Right lobe of liver (tissue), 6 donors: ENCODE data around the gene APBA2. TPM values are rescaled to one million over a fixed set of nuclear protein-coding genes. Genes with fewer than 3 reads are reported as not detected.
A peak's percentile ranks its signal among the peaks of the same experiment; 100 is the strongest.
"Not testable (repeated sequence)": the region's sequence is repeated elsewhere in the genome, so short reads cannot be mapped to it uniquely, and the experiment has no call there.

Experiments used
- ATAC-seq, 4 donors: fragments of 200-7000 bp; cut with Tn5 transposase; one replicate each; pipeline ENCODE4 v1.9.1; 2020; ENCODE audit warnings: mild to moderate bottlenecking in 4 of 4, moderate library complexity in 4 of 4
- DNase-seq, 3 donors: peaks; one replicate each; pipeline ENCODE4 v3.0.0-alpha.2; 2020
- H3K27ac ChIP-seq, 3 donors: fragments of 200-600 bp; one replicate each; pipeline ENCODE4 v1.8.0; 2022
- H3K27me3 ChIP-seq, 2 donors: fragments of 200-600 bp; one replicate each; pipeline ENCODE4 v1.8.0; 2022
- H3K36me3 ChIP-seq, 4 donors: fragments of 200-600 bp; sonication (generic) in 1 of 4; one replicate each; pipeline versions ENCODE4 v1.5.1 to v1.8.0; 2017 to 2022; ENCODE audit warnings: control low read depth in 1 of 4
- H3K4me1 ChIP-seq, 4 donors: fragments of 200-600 bp; sonication (generic) in 1 of 4; one replicate each; pipeline versions ENCODE4 v1.5.1 to v1.8.0; 2017 to 2022; ENCODE audit warnings: control low read depth in 1 of 4
- H3K4me3 ChIP-seq, 3 donors: fragments of 200-600 bp; one replicate each; pipeline ENCODE4 v1.8.0; 2022
- H3K9me3 ChIP-seq, 4 donors: fragments of 200-600 bp; sonication (generic) in 1 of 4; one replicate each; pipeline versions ENCODE4 v1.5.1 to v1.8.0; 2017 to 2022; ENCODE audit warnings: control low read depth in 1 of 4
- CTCF ChIP-seq, 4 donors: fragments of 200-600 bp in 3 of 4; fragments of 450-650 bp in 1 of 4; IDR thresholded peaks; one replicate each; pipeline versions ENCODE4 v1.5.1 to v1.8.0; 2016 to 2022; ENCODE audit warnings: antibody characterized with exemption in 4 of 4, mild to moderate bottlenecking in 2 of 4
- POLR2A ChIP-seq: fragments of 450-650 bp; IDR thresholded peaks from one replicate; pipeline ENCODE4 v1.6.1; 2017; ENCODE audit warnings: antibody characterized with exemption, mild to moderate bottlenecking
- WGBS: methylation state at CpG from one replicate; pipeline ENCODE4 v1.1.6; 2018; ENCODE audit warnings: low coverage, low lambda C conversion rate; ENCODE audit not compliant: insufficient coverage; ENCODE audit errors: missing lambda C conversion rate; 5-methylcytosine and 5-hydroxymethylcytosine counted together
- intact Hi-C, 2 donors: fragments of 100-400 bp; cut with DNase I; formaldehyde crosslinking; loops; one replicate each; pipeline versions ENCODE4 v1.11.2 to v1.14.1; 2022
- total RNA-seq, 6 experiments: library from RNA; depleted of rRNA in 2 of 6; stranded (reverse); fragments of >200 nt in 2 of 6; fragmentation: NEBNext Ultra II Directional in 3 of 6; extraction: Animal tissue kit (Norgen Biotek cat#: 25700) in 3 of 6; gene quantifications; one replicate each; pipeline versions ENCODE4 v1.1.0 to v1.2.4, GENCODE V29; 2016 to 2023
- donor health status: DM: no; HTN: yes; CAD: no.
- donor health status: DM: no; HTN: no; CAD: no.
- donor health status: DM: no; HTN: no; CAD: no.
- donor health status: DM: no; HTN: yes; CAD: no.
- donor health status: DM: no; HTN: yes; CAD: no.

Gene APBA2
- total RNA-seq, 6 experiments from 2014 or later, result 0.51 to 0.75 (median 0.69) TPM

DNA sequence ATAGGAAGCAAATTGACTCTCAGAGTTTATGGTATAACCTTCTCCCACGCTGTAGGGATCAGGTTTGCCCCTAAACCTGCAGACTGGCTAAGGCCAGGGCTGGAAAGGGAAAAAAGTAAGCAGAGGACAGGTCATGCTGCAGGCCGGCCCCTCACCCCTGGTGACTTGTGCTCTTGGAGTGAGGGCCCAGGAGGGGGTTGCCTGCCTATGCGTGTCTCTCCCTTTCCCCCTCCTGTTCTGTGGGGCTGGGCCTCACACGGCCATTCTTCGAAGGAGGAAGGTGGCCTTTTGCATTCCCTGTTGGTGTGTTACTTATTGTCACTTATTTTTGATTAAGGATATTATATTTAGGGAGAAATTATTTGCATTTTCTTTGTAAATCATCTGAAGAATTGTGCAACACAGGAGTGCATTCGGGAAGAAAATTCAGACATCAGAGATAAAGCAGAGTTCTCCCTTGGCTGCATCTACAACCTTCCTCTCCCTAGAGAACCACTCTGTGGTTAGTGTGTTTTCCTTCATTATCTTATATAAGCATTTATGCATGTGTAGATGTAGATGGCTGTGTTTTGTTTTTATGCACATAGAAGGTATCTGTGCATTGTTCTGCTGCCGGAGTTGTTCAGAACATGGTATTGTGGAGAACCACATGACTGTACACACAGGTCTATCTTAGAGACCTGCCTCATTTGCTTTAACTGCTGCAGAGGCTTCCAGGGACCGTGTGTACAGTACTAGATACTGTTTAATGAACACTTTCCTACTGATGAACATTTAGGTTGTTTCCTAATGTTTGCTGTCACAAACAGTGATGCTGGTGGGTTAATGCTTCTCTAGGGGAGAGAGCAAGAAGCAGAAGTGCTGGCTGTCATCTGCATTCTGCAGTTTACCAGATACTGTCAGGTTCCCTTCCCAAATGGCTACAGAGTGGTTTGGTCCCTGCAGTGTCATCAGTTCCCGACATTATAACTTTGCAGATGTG, 133.5 kb downstream of the APBA2 start:
- H3K36me3 ChIP-seq, result no peaks in the 10 kb centered on the region
- DNase-seq (no peak), ATAC-seq (peak in 1 of 4 donors; percentile 16)
- no peak for TF ChIP-seq CTCF (IDR thresholded peaks at IDR 0.05)
- no peak for TF ChIP-seq POLR2A
- H3K9me3 ChIP-seq, result no peaks in the 10 kb centered on the region
- no peaks in the 10 kb centered on the region for H3K4me1 ChIP-seq
- intact Hi-C loops, result no loop called here
- no peaks in the 10 kb centered on the region for H3K27me3 ChIP-seq
- H3K4me3 ChIP-seq, result no peak overlapping the region
- H3K27ac ChIP-seq, result no peak overlapping the region
- WGBS, result 46% methylated on average over 7 of the region's 9 CpGs

GRCh38 chr15:29021857-29022256, 136.1 kb downstream of the APBA2 start:
- TF ChIP-seq POLR2A (no peak), CTCF (IDR thresholded peaks at IDR 0.05) (no peak)
- ATAC-seq, result no peak
- H3K27me3 ChIP-seq, result no peaks in the 10 kb centered on the region
- no peak for DNase-seq
- no peak overlapping the region for H3K27ac ChIP-seq
- H3K9me3 ChIP-seq, result no peaks in the 10 kb centered on the region
- intact Hi-C loops, result no loop called here
- H3K4me1 ChIP-seq, result no peaks in the 10 kb centered on the region
- H3K36me3 ChIP-seq, result no peaks in the 10 kb centered on the region
- WGBS, result 69% methylated on average over 7 of the region's 7 CpGs
- H3K4me3 ChIP-seq, result no peak overlapping the region

DNA sequence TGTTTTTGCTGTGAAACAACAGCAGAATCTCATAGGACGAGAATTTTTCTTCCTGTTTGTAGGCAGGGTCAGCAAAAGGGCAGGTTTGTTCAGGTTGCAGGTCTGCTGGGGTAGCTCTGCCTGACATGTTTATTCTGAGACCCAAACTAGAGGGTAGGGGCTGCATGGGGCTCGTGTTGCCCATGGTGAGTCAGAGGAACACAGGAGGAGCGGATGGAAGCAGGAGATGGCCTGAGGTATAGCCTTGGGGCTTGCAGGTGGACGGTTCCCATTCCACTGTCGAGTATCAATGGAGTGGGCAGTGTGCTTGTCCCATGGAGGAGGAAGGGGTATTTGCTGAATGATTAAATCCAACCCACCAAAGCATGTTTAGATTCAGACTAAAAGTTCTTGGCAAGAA, 138.9 kb downstream of the APBA2 start:
- intact Hi-C loops, result no loop called here
- DNase-seq (no peak), ATAC-seq (no peak)
- Histone ChIP-seq H3K27me3 (no peaks in the 10 kb centered on the region), H3K4me1 (no peaks in the 10 kb centered on the region), H3K36me3 (no peaks in the 10 kb centered on the region), H3K9me3 (no peaks in the 10 kb centered on the region), H3K4me3 (no peak overlapping the region), H3K27ac (no peak overlapping the region)
- 34% methylated on average over 4 of the region's 5 CpGs for WGBS
- TF ChIP-seq CTCF (IDR thresholded peaks at IDR 0.05), result no peak
- TF ChIP-seq POLR2A, result no peak

- not testable (repeated sequence) for H3K9me3 ChIP-seq
Observed at GRCh38 chr15:29025411-29025810, 139.6 kb downstream of the APBA2 start.

GRCh38 chr15:29028158-29028557, 142.4 kb downstream of the APBA2 start:
- H3K4me1 ChIP-seq, DNase-seq, H3K9me3 ChIP-seq, H3K36me3 ChIP-seq, intact Hi-C loops, H3K4me3 ChIP-seq, H3K27me3 ChIP-seq, ATAC-seq, H3K27ac ChIP-seq: not testable (repeated sequence)

More at GRCh38 chr15:29025411-29025810, 139.6 kb downstream of the APBA2 start:
- DNase-seq, H3K27ac ChIP-seq, intact Hi-C loops, H3K36me3 ChIP-seq, H3K4me3 ChIP-seq, H3K4me1 ChIP-seq, ATAC-seq, H3K27me3 ChIP-seq: not testable (repeated sequence)
- WGBS, result 91% methylated on average over 14 of the region's 17 CpGs
